Esophagus (tissue), 2 donors: ENCODE results near the gene NFATC3. TPM values are rescaled to one million over a fixed set of nuclear protein-coding genes. Genes with fewer than 3 reads are reported as not detected.
A peak's percentile ranks its signal among the peaks of the same experiment; 100 is the strongest.

Source experiments
- H3K27ac ChIP-seq, 2 donors: one replicate each; pipeline ENCODE4 v1.5.1; 2013; ENCODE audit warnings: low read depth in 2 of 2, mild to moderate bottlenecking in 2 of 2, inconsistent platforms in 1 of 2, low read length in 1 of 2, moderate library complexity in 1 of 2
- H3K27me3 ChIP-seq, 2 donors: one replicate each; pipeline ENCODE4 v1.6.1; 2013; ENCODE audit warnings: low read length in 2 of 2, control low read depth in 1 of 2, mild to moderate bottlenecking in 1 of 2; ENCODE audit not compliant: insufficient read depth in 2 of 2, control insufficient read depth in 1 of 2
- H3K36me3 ChIP-seq, 2 donors: one replicate each; pipeline ENCODE4 v1.6.1; 2013; ENCODE audit warnings: low read length in 1 of 2; ENCODE audit not compliant: control insufficient read depth in 2 of 2, insufficient read depth in 2 of 2
- H3K4me1 ChIP-seq, 2 donors: one replicate each; pipeline ENCODE4 v1.6.1; 2013; ENCODE audit warnings: low read length in 1 of 2; ENCODE audit not compliant: control insufficient read depth in 2 of 2, insufficient read depth in 2 of 2
- H3K4me3 ChIP-seq, 2 donors: one replicate each; pipeline ENCODE4 v1.5.1; 2013; ENCODE audit warnings: low read length in 2 of 2, mild to moderate bottlenecking in 2 of 2, low read depth in 1 of 2, moderate library complexity in 1 of 2
- H3K9me3 ChIP-seq, 2 donors: one replicate each; pipeline ENCODE4 v1.6.1; 2013; ENCODE audit warnings: mild to moderate bottlenecking in 2 of 2, low read depth in 1 of 2, low read length in 1 of 2, moderate library complexity in 1 of 2; ENCODE audit not compliant: control insufficient read depth in 2 of 2, insufficient read depth in 1 of 2
- WGBS, 2 donors: extraction: QIAGEN DNeasy Blood & Tissue Kit; methylation state at CpG; one replicate each; pipeline ENCODE4 v1.1.7; 2013; 5-methylcytosine and 5-hydroxymethylcytosine counted together
- polyA plus RNA-seq, 2 donors: library from polyadenylated mRNA; stranded (reverse); fragments of 200-250 nt; gene quantifications; one replicate each; pipeline ENCODE4 v1.2.3, GENCODE V29; 2013
- donor health status: healthy with polysubstance abuse.
- donor health status: Bipolar disorder and iron deficiency.

The NFATC3 gene
- polyA plus RNA-seq, 2 donors, result 4.0 to 5.5 TPM

- H3K27me3 ChIP-seq, result no peaks in the 10 kb centered on the region
- no peaks in the 10 kb centered on the region for H3K4me1 ChIP-seq
- H3K4me3 ChIP-seq, result no peak overlapping the region
- 61 to 68% methylated on average over 4 of the region's 4 CpGs for WGBS, 2 donors
- peaks cover 15 to 34% of the 10 kb centered on the region in 2 donors for H3K36me3 ChIP-seq
- no peaks in the 10 kb centered on the region for H3K9me3 ChIP-seq
- H3K27ac ChIP-seq, result no peak overlapping the region
These were observed 144.4 kb downstream of the NFATC3 start for GRCh38 chr16:68229431-68230175.

- H3K36me3 ChIP-seq, result peaks cover 15 to 34% of the 10 kb centered on the region in 2 donors
- H3K27me3 ChIP-seq, result no peaks in the 10 kb centered on the region
- H3K27ac ChIP-seq, result no peak overlapping the region
- no peaks in the 10 kb centered on the region for H3K4me1 ChIP-seq
- no peak overlapping the region for H3K4me3 ChIP-seq
- no peaks in the 10 kb centered on the region for H3K9me3 ChIP-seq
- WGBS, 2 donors, result 92 to 93% methylated on average over 9 of the region's 9 CpGs
These were observed 145.0 kb downstream of the NFATC3 start for GRCh38 chr16:68230176-68230571.

GRCh38 chr16:68230956-68231355 is 145.8 kb downstream of the NFATC3 start:
- no peak overlapping the region for H3K4me3 ChIP-seq
- peaks cover 15 to 34% of the 10 kb centered on the region in 2 donors for H3K36me3 ChIP-seq
- no peak overlapping the region for H3K27ac ChIP-seq
- H3K9me3 ChIP-seq, result no peaks in the 10 kb centered on the region
- no peaks in the 10 kb centered on the region for H3K4me1 ChIP-seq
- 89 to 95% methylated on average over 12 of the region's 12 CpGs for WGBS, 2 donors
- H3K27me3 ChIP-seq, result no peaks in the 10 kb centered on the region

GRCh38 chr16:68231384-68232136 is 146.4 kb downstream of the NFATC3 start:
- WGBS, 2 donors, result 86 to 88% methylated on average over 26 of the region's 26 CpGs
- Histone ChIP-seq H3K4me3 (no peak overlapping the region), H3K27ac (no peak overlapping the region), H3K4me1 (peaks cover 0 to under 1% of the 10 kb centered on the region in 2 donors), H3K9me3 (no peaks in the 10 kb centered on the region), H3K27me3 (no peaks in the 10 kb centered on the region), H3K36me3 (peaks cover 15 to 34% of the 10 kb centered on the region in 2 donors)

GRCh38 chr16:68232335-68232734 is 147.2 kb downstream of the NFATC3 start:
- 73% methylated on average over 16 of the region's 16 CpGs for WGBS, 2 donors
- Histone ChIP-seq H3K4me3 (no peak overlapping the region), H3K36me3 (peaks cover 14 to 33% of the 10 kb centered on the region in 2 donors)

GRCh38 chr16:68233085-68233834 is 148.1 kb downstream of the NFATC3 start:
- no peaks in the 10 kb centered on the region for H3K9me3 ChIP-seq
- H3K36me3 ChIP-seq, result peaks cover 8 to 32% of the 10 kb centered on the region in 2 donors
- 72 to 73% methylated on average over 5 of the region's 5 CpGs for WGBS, 2 donors
- H3K27me3 ChIP-seq, result no peaks in the 10 kb centered on the region
- H3K27ac ChIP-seq, result peak overlapping the region; percentile 58 to 91
- H3K4me1 ChIP-seq, result peaks cover 0 to 6% of the 10 kb centered on the region in 2 donors
- peak overlapping the region; percentile 47 to 61 for H3K4me3 ChIP-seq

More at GRCh38 chr16:68232335-68232734, 147.2 kb downstream of the NFATC3 start:
- no peaks in the 10 kb centered on the region for H3K9me3 ChIP-seq
- no peaks in the 10 kb centered on the region for H3K27me3 ChIP-seq
- no peak overlapping the region for H3K27ac ChIP-seq
- peaks cover 0 to 3% of the 10 kb centered on the region in 2 donors for H3K4me1 ChIP-seq

- H3K27ac ChIP-seq, result peak overlapping the region; percentile 58 to 91
- H3K9me3 ChIP-seq, result no peaks in the 10 kb centered on the region
- H3K4me1 ChIP-seq, result peaks cover 0 to 6% of the 10 kb centered on the region in 2 donors
- H3K27me3 ChIP-seq, result no peaks in the 10 kb centered on the region
- H3K4me3 ChIP-seq, result peak overlapping the region; percentile 47 to 61
- 49% methylated on average over 8 of the region's 8 CpGs for WGBS, 2 donors
- peaks cover 8 to 30% of the 10 kb centered on the region in 2 donors for H3K36me3 ChIP-seq
These were observed 148.6 kb downstream of the NFATC3 start for GRCh38 chr16:68233835-68234187.

GRCh38 chr16:68234188-68235107 is 149.3 kb downstream of the NFATC3 start:
- H3K4me1 ChIP-seq, result peaks cover 0 to 6% of the 10 kb centered on the region in 2 donors
- peak overlapping the region; percentile 61 to 86 for H3K4me3 ChIP-seq
- peak overlapping the region; percentile 91 to 98 for H3K27ac ChIP-seq
- no peaks in the 10 kb centered on the region for H3K27me3 ChIP-seq
- no peaks in the 10 kb centered on the region for H3K9me3 ChIP-seq
- 32 to 37% methylated on average over 13 of the region's 13 CpGs for WGBS, 2 donors
- peaks cover 8 to 30% of the 10 kb centered on the region in 2 donors for H3K36me3 ChIP-seq
